DMS 273 (cell line): ENCODE measurements around the gene PIGU.
"Not testable (repeated sequence)": the region's sequence is repeated elsewhere in the genome, so short reads cannot be mapped to it uniquely, and the experiment has no call there.

Source experiments
- DNase-seq: peaks from one replicate; lab custom pipeline; 2025; ENCODE audit not compliant: unreplicated experiment; lab: John Stamatoyannopoulos, UW

PIGU gene

GRCh38 chr20:34537651-34538050, 139.2 kb downstream of the PIGU start:
- no peak for DNase-seq

GRCh38 chr20:34536798-34537394, 140.0 kb downstream of the PIGU start:
- DNase-seq, result peak; percentile 35

- DNase-seq, result no peak
These were observed 141.0 kb downstream of the PIGU start for GRCh38 chr20:34535857-34536256.

- no peak for DNase-seq
These were observed 141.5 kb downstream of the PIGU start for GRCh38 chr20:34535301-34535840.

- no peak for DNase-seq
These were observed 142.3 kb downstream of the PIGU start for GRCh38 chr20:34534391-34535165.

GRCh38 chr20:34532756-34533155, 144.1 kb downstream of the PIGU start:
- no peak for DNase-seq

GRCh38 chr20:34532320-34532719, 144.6 kb downstream of the PIGU start:
- DNase-seq, result no peak

GRCh38 chr20:34531608-34532265, 145.2 kb downstream of the PIGU start:
- DNase-seq, result no peak

GRCh38 chr20:34530342-34530741, 146.6 kb downstream of the PIGU start:
- no peak for DNase-seq

- no peak for DNase-seq
These were observed 147.2 kb downstream of the PIGU start for GRCh38 chr20:34529742-34530141.

- DNase-seq, result peak; percentile 15
These were observed 148.0 kb downstream of the PIGU start for GRCh38 chr20:34528921-34529297.

- DNase-seq, result no peak
These were observed 149.9 kb downstream of the PIGU start for GRCh38 chr20:34527016-34527415.

- no peak for DNase-seq
These were observed 150.4 kb downstream of the PIGU start for GRCh38 chr20:34526466-34526865.

- peak; percentile 18 for DNase-seq
These were observed 151.0 kb downstream of the PIGU start for GRCh38 chr20:34525709-34526416.

GRCh38 chr20:34525342-34525708, 151.6 kb downstream of the PIGU start:
- no peak for DNase-seq

- DNase-seq, result no peak
These were observed 152.5 kb downstream of the PIGU start for GRCh38 chr20:34524426-34524825.

- peak; percentile 69 for DNase-seq
These were observed 153.7 kb downstream of the PIGU start for GRCh38 chr20:34522969-34523871.

- not testable (repeated sequence) for DNase-seq
These were observed 157.1 kb downstream of the PIGU start for GRCh38 chr20:34519841-34520240.

- DNase-seq, result not testable (repeated sequence)
These were observed 158.0 kb downstream of the PIGU start for GRCh38 chr20:34518863-34519262.

- DNase-seq, result no peak
These were observed 159.8 kb downstream of the PIGU start for GRCh38 chr20:34517114-34517505.
